Pons (tissue), 1 donor: Measurements from ENCODE around the gene GJA10.
"Not testable (repeated sequence)": the region's sequence is repeated elsewhere in the genome, so short reads cannot be mapped to it uniquely, and the experiment has no call there.

ENCODE experiments used
- DNase-seq: peaks from one replicate; pipeline ENCODE4 v3.0.0-alpha.2; 2016; ENCODE audit warnings: low spot score

Gene GJA10

GRCh38 chr6:89894169-89894568 is at the start of gene GJA10:
GJA10 (plus strand) TSS chr6:89894469; CDS start chr6:89894469, 0 bp downstream.
- no peak for DNase-seq

- DNase-seq, result not testable (repeated sequence)
Measured at GRCh38 chr6:89847513-89847912, 46.8 kb upstream of the GJA10 start.

GRCh38 chr6:89853068-89853467 is 41.2 kb upstream of the GJA10 start:
- DNase-seq, result no peak

GRCh38 chr6:89858041-89858440 is 36.2 kb upstream of the GJA10 start:
- no peak for DNase-seq

- no peak for DNase-seq
Measured at GRCh38 chr6:89859744-89860143, 34.5 kb upstream of the GJA10 start.

GRCh38 chr6:89862273-89862672 is 32.0 kb upstream of the GJA10 start:
- DNase-seq, result no peak

GRCh38 chr6:89862698-89863097 is 31.6 kb upstream of the GJA10 start:
- no peak for DNase-seq

GRCh38 chr6:89866024-89866678 is 28.1 kb upstream of the GJA10 start:
- no peak for DNase-seq

GRCh38 chr6:89873721-89874120 is 20.5 kb upstream of the GJA10 start:
- no peak for DNase-seq

- DNase-seq, result no peak
Measured at GRCh38 chr6:89874438-89874837, 19.8 kb upstream of the GJA10 start.

- DNase-seq, result no peak
Measured at GRCh38 chr6:89886378-89887120, 7.7 kb upstream of the GJA10 start.

GRCh38 chr6:89887452-89888137 is 6.7 kb upstream of the GJA10 start:
- DNase-seq, result no peak

GRCh38 chr6:89888138-89888514 is 6.1 kb upstream of the GJA10 start:
- DNase-seq, result no peak

- DNase-seq, result no peak
Measured at GRCh38 chr6:89888871-89889270, 5.4 kb upstream of the GJA10 start.

GRCh38 chr6:89890845-89891528 is 3.3 kb upstream of the GJA10 start:
- not testable (repeated sequence) for DNase-seq

- not testable (repeated sequence) for DNase-seq
Measured at GRCh38 chr6:89892577-89892976, 1.7 kb upstream of the GJA10 start.

- DNase-seq, result no peak
Measured at GRCh38 chr6:89895276-89895874, 1.1 kb downstream of the GJA10 start.

GRCh38 chr6:89910001-89910901 is 16.0 kb downstream of the GJA10 start:
- DNase-seq, result not testable (repeated sequence)

GRCh38 chr6:89910902-89911240 is 16.6 kb downstream of the GJA10 start:
- no peak for DNase-seq

- DNase-seq, result no peak
Measured at GRCh38 chr6:89916136-89916920, 22.1 kb downstream of the GJA10 start.
